HG03520 (cell line): Measurements from ENCODE around the gene COL5A1.

Experiments used
- ATAC-seq: cut with Tn5 transposase; IDR thresholded peaks from one replicate; pipeline ENCODE4 v1.9.1; 2021; ENCODE audit warnings: mild to moderate bottlenecking, moderate library complexity; ENCODE audit not compliant: unreplicated experiment

Gene COL5A1

DNA sequence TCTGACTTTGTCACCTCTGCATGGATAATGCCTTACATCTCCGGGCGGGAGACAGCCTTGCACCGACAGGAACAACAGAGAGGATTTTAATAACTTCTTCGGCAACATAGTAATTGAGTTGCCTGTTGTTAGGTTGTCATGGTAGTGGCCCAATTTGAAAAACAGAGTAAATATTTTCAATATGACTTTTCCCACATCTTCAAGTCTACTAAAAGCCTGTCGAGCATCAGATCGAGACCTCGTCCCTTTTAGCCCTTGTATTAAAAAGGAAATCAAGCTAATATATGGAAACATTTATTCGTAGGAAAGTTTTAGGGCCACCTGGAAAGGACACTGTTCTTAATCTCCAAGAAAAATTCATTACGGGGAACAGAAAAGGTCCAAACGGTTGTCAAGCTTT lies 168.2 kb downstream of the COL5A1 start:
- no peak for ATAC-seq

DNA sequence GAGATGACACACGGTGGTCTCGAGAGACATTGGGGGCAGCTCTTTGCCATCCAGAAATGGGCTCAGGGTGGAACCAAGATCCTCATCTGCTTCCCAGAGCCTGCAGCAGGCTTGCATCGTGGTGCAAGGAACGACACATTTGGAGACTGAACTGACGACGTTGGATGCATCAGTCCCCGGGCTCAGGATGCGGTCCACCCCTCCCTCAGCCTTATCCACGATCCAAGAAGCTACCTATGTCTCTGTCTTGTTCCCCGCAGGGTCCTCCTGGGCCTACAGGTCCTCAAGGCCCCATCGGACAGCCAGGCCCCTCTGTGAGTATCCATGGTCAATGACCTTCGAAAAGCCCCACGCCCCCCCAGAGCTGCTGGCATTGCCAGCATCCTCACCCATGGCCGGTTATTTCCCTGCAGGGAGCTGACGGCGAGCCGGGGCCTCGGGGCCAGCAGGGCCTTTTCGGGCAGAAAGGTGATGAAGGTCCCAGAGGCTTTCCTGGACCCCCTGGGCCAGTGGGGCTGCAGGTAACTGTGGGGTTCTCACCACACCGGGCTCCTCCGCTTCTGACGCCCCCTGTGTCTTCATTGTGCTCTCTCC lies 169.6 kb downstream of the COL5A1 start:
- no peak for ATAC-seq

DNA sequence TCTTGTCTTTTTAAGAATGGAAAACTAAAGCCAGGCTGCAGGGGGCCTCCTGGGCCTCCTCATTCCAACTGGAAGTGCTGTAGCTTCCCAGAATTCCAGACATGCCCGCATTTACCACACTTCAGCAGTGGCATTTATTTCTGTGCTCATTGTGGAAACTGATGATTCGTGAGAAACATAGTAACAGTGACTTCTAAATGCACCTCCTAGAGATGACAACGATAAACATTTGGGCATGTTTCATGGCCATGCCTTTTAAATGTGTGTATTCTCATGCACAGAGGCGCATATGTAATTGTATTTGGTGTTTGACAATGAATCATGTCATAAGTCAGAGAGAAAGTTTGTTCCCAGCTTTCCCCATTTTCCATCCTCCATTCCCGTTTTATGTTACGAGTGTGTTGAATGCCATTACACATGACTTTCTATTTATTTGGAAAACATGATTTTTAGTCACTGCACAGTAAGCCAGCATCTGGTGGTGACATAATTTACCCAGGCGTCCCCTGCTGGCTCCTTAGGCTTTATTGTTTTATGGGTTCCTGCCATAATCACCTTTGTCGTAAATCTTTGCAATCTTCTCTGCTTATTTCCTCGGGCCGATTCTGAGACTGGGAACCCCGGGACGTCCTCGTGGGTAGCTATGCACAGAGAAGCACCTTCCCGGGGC lies 170.2 kb downstream of the COL5A1 start:
- no peak for ATAC-seq

DNA sequence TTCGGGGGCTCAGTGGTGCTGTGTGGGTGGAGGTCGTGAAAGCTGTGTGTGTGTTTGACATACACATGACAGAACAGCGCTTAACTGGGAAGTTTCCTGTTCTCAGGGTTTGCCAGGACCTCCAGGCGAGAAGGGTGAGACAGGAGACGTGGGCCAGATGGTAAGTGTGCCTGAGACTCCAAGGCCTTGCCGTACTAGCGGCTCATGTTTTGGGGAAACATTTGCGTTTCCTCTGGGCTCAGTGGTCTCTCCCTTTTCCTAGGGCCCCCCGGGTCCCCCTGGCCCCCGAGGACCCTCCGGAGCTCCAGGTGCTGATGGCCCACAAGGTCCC lies 170.7 kb downstream of the COL5A1 start:
- ATAC-seq: no peak

DNA sequence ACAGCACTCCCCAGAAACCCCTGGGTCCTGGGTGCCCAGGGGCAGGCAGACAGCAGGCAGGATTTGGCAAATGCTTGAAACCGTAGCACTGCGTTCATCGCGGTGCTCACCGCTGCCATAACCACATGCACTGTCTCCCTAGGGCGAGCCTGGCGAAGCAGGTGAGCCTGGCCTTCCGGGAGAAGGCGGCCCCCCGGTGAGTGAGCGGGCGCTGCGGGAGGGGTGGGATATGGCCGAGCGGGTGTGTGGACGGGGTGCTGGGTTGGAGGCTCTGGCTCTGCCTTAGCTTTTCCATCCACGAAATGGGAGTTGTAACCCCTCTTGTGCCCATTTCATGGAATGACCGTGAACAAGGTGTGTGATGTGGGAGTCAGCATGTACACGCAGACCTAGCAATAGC lies 172.2 kb downstream of the COL5A1 start:
- ATAC-seq: no peak

DNA sequence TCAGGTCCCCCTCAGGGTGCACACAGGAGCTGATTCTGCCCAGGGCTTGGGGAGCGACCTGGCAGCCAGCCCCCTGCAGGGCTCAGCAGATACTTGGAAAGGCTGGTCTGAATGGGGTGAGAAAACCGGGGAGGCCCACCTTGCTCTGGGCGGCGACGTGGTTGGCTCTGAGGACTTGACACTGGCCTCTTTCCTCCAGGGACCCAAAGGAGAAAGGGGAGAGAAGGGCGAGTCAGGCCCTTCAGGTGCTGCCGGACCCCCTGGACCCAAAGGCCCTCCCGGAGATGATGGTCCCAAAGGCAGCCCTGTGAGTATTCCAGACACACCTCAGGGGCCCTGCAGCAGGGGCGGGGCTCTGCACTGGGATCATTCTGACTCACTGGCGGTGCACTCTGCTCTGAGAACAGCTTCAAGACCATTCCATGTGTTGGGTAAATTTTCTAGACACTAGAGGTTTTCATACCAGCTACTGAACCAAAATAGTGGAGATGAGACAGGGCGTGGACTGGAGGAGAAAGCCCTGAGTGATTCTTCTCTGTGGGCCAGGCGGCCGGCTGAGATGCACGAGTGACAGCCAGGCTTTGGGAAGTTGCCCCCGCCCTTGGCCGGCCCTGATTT lies 173.1 kb downstream of the COL5A1 start:
- ATAC-seq: no peak

DNA sequence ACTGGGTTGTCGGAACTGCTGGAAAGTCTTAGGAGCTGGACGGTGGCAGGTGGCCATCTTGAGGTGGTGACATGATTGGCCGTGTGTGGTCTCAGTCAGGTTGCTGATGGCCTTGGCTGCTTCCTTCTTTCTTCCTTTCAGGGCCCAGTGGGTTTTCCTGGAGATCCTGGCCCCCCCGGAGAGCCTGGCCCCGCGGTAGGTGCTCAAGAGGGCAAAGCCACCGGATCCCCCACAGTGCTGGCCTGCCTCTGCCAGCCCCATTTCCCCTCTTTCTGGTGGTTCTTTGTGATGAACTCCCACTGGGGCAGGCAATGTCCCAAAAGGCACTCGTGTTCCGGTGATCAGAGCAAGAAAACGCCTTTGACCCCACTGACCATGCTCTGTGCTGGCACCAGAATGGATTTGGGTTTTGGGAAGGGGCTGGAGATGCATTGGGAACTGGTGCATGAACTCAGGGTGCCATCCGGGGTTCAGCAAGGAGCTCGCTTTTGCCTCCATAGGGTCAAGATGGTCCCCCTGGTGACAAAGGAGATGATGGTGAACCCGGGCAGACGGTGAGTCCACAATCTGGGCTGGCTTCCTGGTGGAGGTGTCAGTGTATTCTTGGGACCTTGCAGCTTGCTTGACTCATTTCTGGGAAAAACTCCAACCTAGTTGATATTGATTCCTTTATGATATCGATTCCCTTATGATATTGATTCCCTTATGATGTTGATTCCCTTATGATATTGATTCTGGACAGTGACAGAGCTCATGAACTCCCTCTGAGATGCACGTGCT lies 174.0 kb downstream of the COL5A1 start:
- ATAC-seq: no peak

DNA sequence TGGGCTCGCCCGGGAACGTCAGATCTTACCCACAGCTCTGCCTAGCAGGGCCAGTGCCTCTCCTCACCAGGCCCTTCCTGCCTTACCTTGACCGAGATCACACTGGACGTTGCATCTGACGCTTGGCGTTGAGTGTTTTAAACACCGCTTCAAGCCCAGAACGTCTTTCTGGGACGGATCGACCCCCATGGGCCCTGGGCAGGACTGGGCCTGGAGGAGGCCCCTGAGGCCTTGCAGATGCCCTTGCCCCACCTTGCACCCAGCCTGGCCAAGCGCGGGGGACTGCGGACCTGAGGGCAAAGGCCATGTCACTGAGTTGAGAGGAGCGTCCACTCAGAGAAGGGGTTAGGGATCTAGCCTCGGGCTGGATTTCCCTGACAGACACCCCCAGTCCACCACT lies 174.7 kb downstream of the COL5A1 start:
- ATAC-seq: no peak

DNA sequence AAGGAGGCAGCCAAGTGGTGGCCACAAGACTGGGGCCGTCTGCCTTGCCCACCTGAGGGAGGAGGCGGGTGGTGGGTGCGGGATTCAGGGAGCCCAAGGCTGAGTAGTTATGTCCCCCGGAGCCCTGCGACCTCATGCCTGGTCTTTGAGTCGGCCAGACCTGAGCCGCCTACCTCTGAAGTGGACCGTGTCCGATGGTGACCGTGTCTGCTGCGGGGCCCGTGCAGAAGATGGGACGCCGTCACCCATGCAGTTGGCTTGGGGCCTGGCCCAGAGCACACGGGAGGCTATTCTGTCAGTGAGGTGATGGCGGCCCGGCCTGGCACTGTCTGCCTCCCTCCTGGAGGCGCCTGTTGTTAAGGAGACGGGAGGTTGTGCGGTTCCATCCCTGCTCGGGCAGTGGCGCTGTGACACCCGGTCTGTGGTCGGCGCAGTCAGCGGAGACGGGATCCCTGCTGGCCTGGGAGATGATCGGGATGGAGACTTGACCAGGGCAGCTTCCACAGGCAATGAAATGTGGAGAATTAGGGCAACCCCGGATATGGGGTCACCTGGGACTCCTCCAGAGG lies 176.5 kb downstream of the COL5A1 start:
- no peak for ATAC-seq

DNA sequence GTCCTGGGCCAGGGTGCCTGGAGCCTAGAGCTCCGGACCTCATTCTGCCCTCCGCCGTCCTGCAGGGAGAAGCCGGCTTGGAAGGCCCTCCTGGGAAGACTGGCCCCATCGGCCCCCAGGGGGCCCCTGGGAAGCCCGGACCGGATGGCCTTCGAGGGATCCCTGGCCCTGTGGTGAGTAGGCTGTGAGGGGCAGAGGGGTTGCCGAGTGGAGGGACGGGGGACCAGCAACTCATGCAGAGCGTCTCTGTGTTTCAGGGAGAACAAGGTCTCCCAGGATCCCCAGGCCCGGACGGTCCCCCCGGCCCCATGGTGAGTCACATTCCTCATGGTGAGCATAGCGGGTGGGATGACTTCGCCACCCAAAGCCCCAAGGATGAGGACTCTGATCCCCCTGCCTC lies 177.0 kb downstream of the COL5A1 start:
- no peak for ATAC-seq

DNA sequence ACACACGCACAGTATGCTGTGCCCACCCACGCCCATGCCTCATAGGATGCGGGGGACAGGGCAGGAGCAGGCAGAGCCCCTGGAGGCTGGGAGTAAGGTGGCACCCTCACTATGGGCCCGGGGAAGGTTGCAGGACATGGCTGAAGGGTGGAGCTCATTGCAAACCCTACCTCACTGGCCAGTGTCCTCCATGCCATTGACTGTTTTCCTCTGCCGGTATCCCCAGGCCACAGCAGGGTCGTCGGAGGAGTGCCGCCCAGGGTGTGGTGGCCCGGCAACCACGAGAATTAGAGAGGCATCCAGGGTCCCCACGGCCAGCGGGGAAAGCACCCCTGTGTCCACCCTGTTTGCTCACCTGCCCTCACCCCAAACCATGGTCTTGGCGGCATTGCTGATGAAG lies 179.3 kb downstream of the COL5A1 start:
- ATAC-seq: no peak

DNA sequence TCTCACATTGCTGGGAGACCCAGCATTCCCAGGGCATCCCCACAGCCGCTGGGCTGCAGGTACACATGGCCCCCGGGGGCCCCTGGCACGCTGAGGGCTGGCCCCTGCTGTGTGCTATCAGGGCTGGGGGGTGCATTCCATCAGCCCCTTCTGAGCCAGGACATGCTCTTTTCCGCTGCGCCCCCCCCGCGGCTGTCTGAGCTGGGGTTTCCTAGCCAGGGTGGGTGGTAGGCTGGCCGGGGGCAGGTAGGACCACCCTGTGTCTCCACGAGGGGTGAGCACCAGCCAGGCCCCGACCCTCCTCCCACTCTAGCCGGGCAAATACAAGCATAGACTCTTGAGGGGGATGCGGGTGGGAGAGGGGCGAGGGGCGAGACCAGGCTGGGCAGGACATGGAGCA lies 180.9 kb downstream of the COL5A1 start:
- ATAC-seq: no peak

DNA sequence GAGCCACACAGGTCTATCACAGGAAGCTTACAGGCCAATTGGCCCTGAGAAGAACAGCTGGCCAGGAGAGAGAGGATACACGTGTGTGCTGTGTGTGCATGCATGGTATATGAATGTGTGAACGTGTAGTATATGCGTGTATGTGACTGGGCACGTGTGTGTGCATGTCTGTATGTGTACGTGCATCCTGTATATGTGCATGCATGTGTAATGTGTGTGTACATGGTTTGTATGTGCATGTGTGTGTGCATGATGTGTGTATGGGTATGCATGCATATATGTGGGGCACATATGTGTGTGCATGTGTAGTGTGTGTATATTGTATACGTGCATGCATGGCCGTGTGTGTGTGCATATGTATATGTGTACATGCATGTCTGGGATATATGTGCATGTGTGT lies 182.0 kb downstream of the COL5A1 start:
- ATAC-seq: no peak

DNA sequence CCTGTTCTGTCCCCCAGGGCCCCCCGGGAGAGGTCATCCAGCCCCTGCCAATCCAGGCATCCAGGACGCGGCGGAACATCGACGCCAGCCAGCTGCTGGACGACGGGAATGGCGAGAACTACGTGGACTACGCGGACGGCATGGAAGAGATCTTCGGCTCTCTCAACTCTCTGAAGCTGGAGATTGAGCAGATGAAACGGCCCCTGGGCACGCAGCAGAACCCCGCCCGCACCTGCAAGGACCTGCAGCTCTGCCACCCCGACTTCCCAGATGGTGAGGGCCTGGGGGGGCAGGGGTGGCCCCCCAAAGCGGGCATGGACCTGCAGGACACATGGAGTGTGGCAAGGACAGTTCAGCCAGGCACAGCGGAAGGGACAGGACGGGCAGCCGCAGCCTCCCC lies 183.0 kb downstream of the COL5A1 start:
- no peak for ATAC-seq

DNA sequence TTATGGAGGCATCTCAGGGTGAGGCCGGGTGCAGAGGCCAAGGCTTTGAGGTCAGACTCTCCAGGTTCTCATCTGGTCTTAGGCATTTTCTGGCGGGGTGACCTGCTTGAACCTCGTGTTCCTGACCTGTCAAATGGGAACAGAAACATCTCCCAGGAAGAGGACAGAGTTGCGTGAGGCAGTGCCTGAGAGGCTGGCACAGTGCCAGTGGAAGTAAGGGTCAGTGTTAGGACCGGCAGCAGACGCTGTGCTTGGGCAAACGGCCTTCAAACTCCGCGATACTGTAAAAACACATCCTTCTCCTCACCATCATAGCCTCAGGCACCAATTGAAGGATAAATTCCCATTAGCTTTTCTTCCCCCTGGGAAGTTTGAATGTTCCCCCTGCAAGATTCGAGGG lies 183.4 kb downstream of the COL5A1 start:
- ATAC-seq: no peak

DNA sequence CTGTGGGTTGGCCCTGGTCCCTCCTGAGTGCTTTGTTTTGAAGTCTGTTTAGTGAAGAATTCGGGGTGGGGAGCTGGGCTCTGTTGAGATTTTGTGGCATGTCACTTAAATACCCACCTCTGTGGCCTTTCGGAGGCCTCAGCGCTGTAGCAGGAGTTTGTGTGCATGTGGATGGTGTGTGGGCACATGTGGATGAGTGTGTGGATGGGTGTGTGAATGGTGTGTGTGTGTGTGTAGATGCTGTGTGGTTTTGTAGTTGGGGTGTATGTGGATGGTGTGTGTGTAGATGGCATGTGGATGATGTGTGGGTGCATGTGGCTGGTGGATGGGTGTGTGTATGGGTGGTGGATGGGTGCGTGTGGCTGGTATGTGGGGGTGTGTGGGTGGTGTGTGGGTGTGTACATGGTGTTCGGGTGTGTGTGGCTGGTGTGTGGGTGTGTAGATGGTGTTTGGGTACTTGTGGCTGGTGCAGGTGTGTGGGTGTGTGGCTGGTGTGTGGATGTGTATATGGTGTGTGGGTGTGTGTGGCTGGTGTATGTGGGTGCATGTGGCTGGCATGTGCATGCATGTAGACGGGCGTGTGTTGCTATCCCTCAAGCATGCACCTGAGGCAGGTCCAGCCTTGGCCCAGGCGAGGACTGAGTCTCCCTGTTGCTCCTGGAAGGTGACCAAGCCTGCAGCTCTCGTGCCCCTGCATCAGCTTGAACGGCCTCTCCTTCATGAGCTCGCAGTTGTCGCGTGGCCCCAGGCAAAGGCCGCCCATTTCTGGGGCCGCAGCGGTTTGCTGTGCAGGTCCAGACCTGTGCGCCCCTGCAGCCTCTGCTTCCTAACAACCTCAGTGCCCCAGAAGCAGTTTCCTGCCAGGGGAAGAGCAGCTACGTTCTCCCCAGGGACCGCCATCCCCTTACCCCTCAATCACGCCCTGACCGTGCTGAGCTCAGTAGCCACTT lies 185.0 kb downstream of the COL5A1 start:
- ATAC-seq: no peak

DNA sequence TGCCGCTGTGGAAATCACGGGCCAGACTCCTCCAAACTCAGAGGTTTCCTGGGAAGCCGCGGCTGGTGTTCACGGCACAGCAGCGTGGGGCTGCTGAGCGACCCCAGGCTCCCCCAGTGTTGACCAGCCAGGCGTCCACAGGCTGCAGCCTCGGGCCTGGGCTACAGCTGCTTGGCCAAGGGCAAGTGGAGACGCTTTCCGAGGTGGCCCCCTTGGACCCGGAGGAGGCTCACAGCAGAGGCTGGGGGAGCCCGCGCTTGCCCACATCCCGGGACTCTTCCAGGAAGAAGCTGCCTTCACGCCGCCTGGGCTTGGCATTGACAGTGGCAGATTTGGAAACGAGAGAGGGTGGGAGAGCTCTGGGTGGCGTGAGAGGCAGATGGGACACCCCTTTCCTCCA lies 186.0 kb downstream of the COL5A1 start:
- ATAC-seq: no peak

DNA sequence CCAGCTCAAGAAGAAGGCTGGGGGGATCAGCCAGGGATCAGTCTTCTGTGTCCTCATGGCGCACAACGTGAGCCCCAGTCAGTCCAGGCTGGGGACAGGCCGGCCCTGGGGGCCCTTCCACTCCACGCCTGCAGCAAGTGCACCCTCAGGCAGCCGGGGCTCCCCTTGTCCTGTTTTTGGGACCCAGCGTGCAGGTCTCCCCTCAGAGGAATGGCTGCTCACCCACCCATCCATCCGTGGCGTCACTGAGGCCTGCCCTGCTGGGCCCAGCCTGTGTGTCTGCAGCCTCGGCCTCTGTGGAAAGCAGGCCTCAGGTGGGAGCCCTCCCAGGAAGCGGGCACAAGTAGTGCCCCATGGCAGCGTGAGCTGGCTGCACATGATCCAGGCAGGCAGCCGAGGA lies 186.4 kb downstream of the COL5A1 start:
- ATAC-seq: no peak

DNA sequence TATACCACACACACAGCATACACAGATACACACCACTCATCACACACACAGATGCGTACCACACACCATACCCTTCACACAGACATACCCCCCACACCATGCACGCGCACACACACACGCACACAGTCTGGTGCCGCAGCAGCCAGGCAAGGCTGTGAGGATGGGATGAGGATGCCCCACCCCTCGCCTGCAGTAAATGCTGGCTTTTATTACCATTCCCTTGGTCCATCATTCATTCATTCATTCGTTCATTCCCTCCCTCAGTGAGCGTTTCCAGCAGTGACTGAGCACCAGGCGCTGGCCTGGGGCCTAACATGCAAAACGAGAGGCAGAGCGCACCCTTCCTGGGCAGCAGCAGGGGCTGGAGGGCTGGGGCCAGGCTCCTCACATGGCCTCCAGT lies 187.3 kb downstream of the COL5A1 start:
- ATAC-seq: no peak

DNA sequence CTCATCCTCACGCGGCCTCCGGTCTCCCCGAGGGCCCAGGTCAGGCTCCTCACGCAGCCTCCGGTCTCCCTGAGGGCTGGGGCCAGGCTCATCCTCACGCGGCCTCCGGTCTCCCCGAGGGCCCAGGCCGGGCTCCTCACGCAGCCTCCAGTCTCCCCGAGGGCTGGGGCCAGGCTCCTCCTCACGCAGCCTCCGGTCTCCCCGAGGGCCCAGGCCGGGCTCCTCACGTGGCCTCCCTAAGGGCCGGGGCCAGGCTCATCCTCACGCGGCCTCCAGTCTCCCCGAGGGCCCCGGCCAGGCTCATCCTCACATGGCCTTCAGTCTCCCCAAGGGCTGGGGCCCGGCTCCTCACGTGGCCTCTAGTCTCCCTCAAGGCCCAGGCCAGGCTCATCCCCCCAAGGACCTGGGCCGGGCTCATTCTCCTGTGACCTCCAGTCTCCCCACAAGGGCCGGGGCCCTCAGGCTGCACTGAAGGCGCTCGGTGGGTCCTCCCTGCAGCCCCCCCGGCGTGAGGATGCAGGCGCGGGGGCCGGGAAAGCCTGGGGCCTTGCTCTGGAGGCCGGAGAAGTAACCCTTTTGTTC lies 187.8 kb downstream of the COL5A1 start:
- ATAC-seq: no peak
